PC-9 (cell line): Measurements from ENCODE around the gene PTPRT. TPM values are rescaled to one million over a fixed set of nuclear protein-coding genes. Genes with fewer than 3 reads are reported as not detected.

Experiments used
- BruUV-seq: library from RNA; stranded (reverse); fragments of 400-500 nt; replicated peaks from 2 replicates; lab custom pipeline; 2021; lab: Mats Ljungman, UMichigan
- CTCF ChIA-PET: fragments of 300-600 bp; sonication (Branson Sonifier 250); formaldehyde crosslinking; loops from one replicate; lab custom pipeline; 2022; ENCODE audit warnings: antibody characterized with exemption; lab: Charles Lee
- POLR2A ChIA-PET: fragments of 300-600 bp; sonication (Branson Sonifier 250); formaldehyde crosslinking; loops from one replicate; lab custom pipeline; 2022; ENCODE audit warnings: antibody characterized with exemption; ENCODE audit not compliant: unreplicated experiment; lab: Charles Lee
- DNase-seq, 2 experiments: peaks; one replicate each; pipeline versions ENCODE4 v3.0.0 to v3.0.0-alpha.2; 2015 to 2022; ENCODE audit warnings: mixed read lengths in 1 of 2
- H2AFZ ChIP-seq: fragments of 200-600 bp; sonication (generic); 2 replicates; pipeline ENCODE4 v1.8.1; 2017; ENCODE audit warnings: antibody characterized with exemption
- H3F3A ChIP-seq: fragments of 200-600 bp; sonication (generic); 2 replicates; pipeline ENCODE4 v1.8.1; 2017; ENCODE audit warnings: antibody characterized with exemption, mild to moderate bottlenecking, low read depth; ENCODE audit not compliant: insufficient read depth
- H3K27ac ChIP-seq: fragments of 200-600 bp; sonication (generic); 2 replicates; pipeline ENCODE4 v1.6.1; 2016; ENCODE audit warnings: mixed run types
- H3K27me3 ChIP-seq: fragments of 200-600 bp; sonication (generic); 2 replicates; pipeline ENCODE4 v1.6.1; 2016; ENCODE audit warnings: low read depth, mixed run types; ENCODE audit not compliant: insufficient read depth
- H3K36me3 ChIP-seq: fragments of 200-600 bp; sonication (generic); 2 replicates; pipeline ENCODE4 v1.6.1; 2016; ENCODE audit warnings: low read depth, mixed run types
- H3K4me1 ChIP-seq: fragments of 200-600 bp; sonication (generic); replicated peaks from 2 replicates; pipeline ENCODE4 v1.6.1; 2016; ENCODE audit warnings: mixed run types; ENCODE audit not compliant: insufficient read depth
- H3K4me2 ChIP-seq: fragments of 200-600 bp; sonication (generic); 2 replicates; pipeline ENCODE4 v1.6.1; 2017; ENCODE audit warnings: mixed run types
- H3K4me3 ChIP-seq: fragments of 200-600 bp; sonication (generic); 2 replicates; pipeline ENCODE4 v1.6.1; 2016; ENCODE audit warnings: mixed run types
- H3K79me2 ChIP-seq: fragments of 200-600 bp; sonication (generic); 2 replicates; pipeline ENCODE4 v1.6.1; 2017; ENCODE audit warnings: low read depth, mixed run types
- H3K9me2 ChIP-seq: fragments of 200-600 bp; sonication (generic); 2 replicates; pipeline ENCODE4 v1.8.1; 2017; ENCODE audit warnings: mild to moderate bottlenecking; ENCODE audit not compliant: insufficient read depth
- H3K9me3 ChIP-seq: fragments of 200-600 bp; sonication (generic); 2 replicates; pipeline ENCODE4 v1.8.1; 2016; ENCODE audit warnings: low read depth; ENCODE audit not compliant: insufficient read depth
- H4K20me1 ChIP-seq: fragments of 200-600 bp; sonication (generic); 2 replicates; pipeline ENCODE4 v1.8.1; 2017; ENCODE audit not compliant: insufficient read depth
- CTCF ChIP-seq: fragments of 200-600 bp; sonication (generic); conservative IDR thresholded peaks from 2 replicates; pipeline ENCODE4 v1.6.1; 2017; ENCODE audit warnings: mixed run types, antibody characterized with exemption, mild to moderate bottlenecking, moderate library complexity
- EZH2 ChIP-seq: fragments of 200-600 bp; sonication (generic); IDR thresholded peaks from 2 replicates; pipeline ENCODE4 v1.8.0; 2017; ENCODE audit warnings: antibody characterized with exemption, low read depth
- intact Hi-C: fragments of 100-400 bp; cut with micrococcal nuclease; formaldehyde crosslinking; loops from one replicate; pipeline ENCODE4 v1.10.0; 2022; ENCODE audit not compliant: unreplicated experiment
- total RNA-seq: library from RNA; stranded (reverse); gene quantifications from 2 replicates; pipeline ENCODE4 v1.2.3, GENCODE V29; 2021

PTPRT gene
- total RNA-seq, 1 experiment from 2014 or later, result not detected

DNA sequence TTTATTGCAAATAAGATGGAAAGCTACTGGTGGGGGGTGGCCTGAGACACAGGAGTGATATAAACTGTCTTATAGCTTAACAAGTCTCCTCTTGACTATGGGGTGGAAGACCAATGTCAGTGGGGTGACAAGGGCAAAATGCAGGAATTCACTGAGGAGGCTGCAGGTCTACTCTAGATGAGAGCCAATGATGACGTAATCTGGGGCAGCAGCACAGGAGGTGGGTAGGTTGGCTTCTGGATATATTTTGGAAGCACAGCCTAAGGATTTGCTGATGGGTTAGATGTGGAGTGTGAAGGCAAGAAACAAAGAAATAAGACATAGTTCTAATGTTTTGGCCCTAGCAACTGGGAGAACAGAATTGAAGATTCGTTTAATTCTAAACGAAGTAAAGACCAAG, 253.2 kb downstream of the PTPRT start:
- CTCF ChIA-PET, result no interaction called here
- TF ChIP-seq EZH2 (no peak), CTCF (no peak)
- Histone ChIP-seq H3K4me3 (no peak overlapping the region), H3K4me1 (no peaks in the 10 kb centered on the region), H3F3A (no peaks in the 10 kb centered on the region), H3K9me3 (0 out of 2 replicates have a peak, but pooled peaks cover 3% of the 10 kb centered on the region), H3K36me3 (no peaks in the 10 kb centered on the region), H3K27ac (no peak overlapping the region), H4K20me1 (no peaks in the 10 kb centered on the region), H3K4me2 (no peak overlapping the region), H3K27me3 (peaks cover 8% of the 10 kb centered on the region; the same call in 1 of the 2 replicates), H2AFZ (no peak overlapping the region), H3K9me2 (no peaks in the 10 kb centered on the region), H3K79me2 (no peaks in the 10 kb centered on the region)
- POLR2A ChIA-PET, result no interaction called here
- no TSS peak for BruUV-seq
- intact Hi-C loops, result no loop called here
- DNase-seq, result no peak

- H4K20me1 ChIP-seq, result no peaks in the 10 kb centered on the region
- no peaks in the 10 kb centered on the region for H3K36me3 ChIP-seq
- ChIA-PET CTCF (no interaction called here), POLR2A (no interaction called here)
- H3K4me3 ChIP-seq, result no peak overlapping the region
- no peak for DNase-seq
- no TSS peak for BruUV-seq
- H3F3A ChIP-seq, result no peaks in the 10 kb centered on the region
- H3K27me3 ChIP-seq, result peaks cover 69% of the 10 kb centered on the region
- no peak overlapping the region for H2AFZ ChIP-seq
- TF ChIP-seq CTCF (no peak), EZH2 (no peak)
- no peaks in the 10 kb centered on the region for H3K79me2 ChIP-seq
- no peaks in the 10 kb centered on the region for H3K4me1 ChIP-seq
- no peaks in the 10 kb centered on the region for H3K9me2 ChIP-seq
- intact Hi-C loops, result no loop called here
- H3K9me3 ChIP-seq, result no peaks in the 10 kb centered on the region
- H3K27ac ChIP-seq, result no peak overlapping the region
- no peak overlapping the region for H3K4me2 ChIP-seq
Observed at GRCh38 chr20:42924215-42924614, 265.5 kb downstream of the PTPRT start.

- H3K27me3 ChIP-seq, result peaks cover 70% of the 10 kb centered on the region
- H3K9me2 ChIP-seq, result no peaks in the 10 kb centered on the region
- H3K27ac ChIP-seq, result no peak overlapping the region
- no peaks in the 10 kb centered on the region for H3K9me3 ChIP-seq
- H3K36me3 ChIP-seq, result no peaks in the 10 kb centered on the region
- no peak for TF ChIP-seq EZH2
- no peak for TF ChIP-seq CTCF
- CTCF ChIA-PET, result no interaction called here
- POLR2A ChIA-PET, result no interaction called here
- no TSS peak for BruUV-seq
- no peaks in the 10 kb centered on the region for H3K4me1 ChIP-seq
- intact Hi-C loops, result no loop called here
- no peak overlapping the region for H3K4me3 ChIP-seq
- no peaks in the 10 kb centered on the region for H4K20me1 ChIP-seq
- H3F3A ChIP-seq, result no peaks in the 10 kb centered on the region
- H3K4me2 ChIP-seq, result no peak overlapping the region
- no peaks in the 10 kb centered on the region for H3K79me2 ChIP-seq
- DNase-seq, result no peak
- no peak overlapping the region for H2AFZ ChIP-seq
Observed at GRCh38 chr20:42923348-42923918, 266.3 kb downstream of the PTPRT start.
